H9 (cell line): Measurements from ENCODE around the gene CBX3. TPM values are rescaled to one million over a fixed set of nuclear protein-coding genes. Genes with fewer than 3 reads are reported as not detected.
"Not testable (repeated sequence)": the region's sequence is repeated elsewhere in the genome, so short reads cannot be mapped to it uniquely, and the experiment has no call there.

ENCODE experiments used
- DNase-seq: peaks from one replicate; pipeline ENCODE4 v3.0.0-alpha.2; 2017
- H2AFZ ChIP-seq: one replicate; pipeline ENCODE4 v1.6.1; 2013; ENCODE audit warnings: mild to moderate bottlenecking, low read length, control low read depth, moderate library complexity
- H2AK5ac ChIP-seq: 2 replicates; pipeline ENCODE4 v1.6.1; 2013; ENCODE audit warnings: low read length, control low read depth, mixed read lengths; ENCODE audit not compliant: insufficient read length
- H2BK120ac ChIP-seq: one replicate; pipeline ENCODE4 v1.6.1; 2013; ENCODE audit warnings: low read depth, mild to moderate bottlenecking, low read length, control low read depth, inconsistent platforms; ENCODE audit not compliant: poor library complexity, severe bottlenecking
- H2BK12ac ChIP-seq: 2 replicates; pipeline ENCODE4 v1.6.1; 2013; ENCODE audit warnings: low read length, control low read depth, mixed read lengths, low read depth; ENCODE audit not compliant: insufficient read length
- H2BK15ac ChIP-seq: 2 replicates; pipeline ENCODE4 v1.6.1; 2013; ENCODE audit warnings: low read depth, low read length, control low read depth
- H2BK20ac ChIP-seq: one replicate; pipeline ENCODE4 v1.6.1; 2013; ENCODE audit warnings: low read depth, mild to moderate bottlenecking, low read length, control low read depth, inconsistent platforms; ENCODE audit not compliant: poor library complexity, severe bottlenecking
- H2BK5ac ChIP-seq: 2 replicates; pipeline ENCODE4 v1.6.1; 2013; ENCODE audit warnings: low read length, control low read depth, mixed read lengths; ENCODE audit not compliant: insufficient read length
- H3K14ac ChIP-seq: 2 replicates; pipeline ENCODE4 v1.6.1; 2013; ENCODE audit warnings: low read length, control low read depth; ENCODE audit not compliant: insufficient read depth
- H3K18ac ChIP-seq: 2 replicates; pipeline ENCODE4 v1.6.1; 2013; ENCODE audit warnings: low read depth, mild to moderate bottlenecking, mixed read lengths, low read length, control low read depth; ENCODE audit not compliant: insufficient read length
- H3K23ac ChIP-seq: 2 replicates; pipeline ENCODE4 v1.6.1; 2013; ENCODE audit warnings: low read length, control low read depth, mixed read lengths, low read depth; ENCODE audit not compliant: insufficient read length
- H3K23me2 ChIP-seq: 2 replicates; pipeline ENCODE4 v1.6.1; 2013; ENCODE audit warnings: low read depth, mild to moderate bottlenecking, mixed read lengths, low read length, control low read depth; ENCODE audit not compliant: insufficient read length, poor library complexity, severe bottlenecking
- H3K27ac ChIP-seq: 2 replicates; pipeline ENCODE4 v1.5.1; 2013; ENCODE audit warnings: low read length, control low read depth, mixed read lengths, low read depth; ENCODE audit not compliant: insufficient read length
- H3K27me3 ChIP-seq: 2 replicates; pipeline ENCODE4 v1.6.1; 2013; ENCODE audit warnings: low read length, control low read depth, inconsistent platforms; ENCODE audit not compliant: insufficient read depth
- H3K4ac ChIP-seq: 2 replicates; pipeline ENCODE4 v1.6.1; 2013; ENCODE audit warnings: low read depth, mild to moderate bottlenecking, control low read depth, inconsistent platforms, low read length, moderate library complexity
- H3K4me1 ChIP-seq: 2 replicates; pipeline ENCODE4 v1.6.1; 2013; ENCODE audit warnings: low read length, control low read depth, inconsistent platforms; ENCODE audit not compliant: insufficient read depth
- H3K4me2 ChIP-seq: 2 replicates; pipeline ENCODE4 v1.6.1; 2013; ENCODE audit warnings: low read length, control low read depth, mixed read lengths; ENCODE audit not compliant: insufficient read length, insufficient read depth
- H3K56ac ChIP-seq: 2 replicates; pipeline ENCODE4 v1.6.1; 2013; ENCODE audit warnings: low read depth, mild to moderate bottlenecking, mixed read lengths, low read length, control low read depth; ENCODE audit not compliant: insufficient read length
- H3K79me1 ChIP-seq: 2 replicates; pipeline ENCODE4 v1.6.1; 2013; ENCODE audit warnings: low read depth, mild to moderate bottlenecking, moderate library complexity, low read length, control low read depth, inconsistent platforms; ENCODE audit not compliant: insufficient read depth, poor library complexity, severe bottlenecking
- H3K79me2 ChIP-seq: 2 replicates; pipeline ENCODE4 v1.6.1; 2013; ENCODE audit warnings: low read length, control low read depth, inconsistent platforms; ENCODE audit not compliant: insufficient read depth
- H3K9ac ChIP-seq: 2 replicates; pipeline ENCODE4 v1.6.1; 2013; ENCODE audit warnings: low read length, control low read depth, mixed read lengths; ENCODE audit not compliant: insufficient read length; ENCODE audit errors: extremely low read depth
- H3K9me3 ChIP-seq: one replicate; pipeline ENCODE4 v1.6.1; 2013; ENCODE audit warnings: low read depth, low read length, inconsistent platforms; ENCODE audit not compliant: control insufficient read depth
- H3T11ph ChIP-seq: one replicate; pipeline ENCODE4 v1.6.1; 2013; ENCODE audit warnings: mild to moderate bottlenecking, low read length, control low read depth, inconsistent platforms
- H4K20me1 ChIP-seq: one replicate; pipeline ENCODE4 v1.6.1; 2013; ENCODE audit not compliant: control insufficient read depth, insufficient read length, insufficient read depth
- H4K5ac ChIP-seq: 2 replicates; pipeline ENCODE4 v1.6.1; 2013; ENCODE audit warnings: low read depth, mild to moderate bottlenecking, mixed read lengths, low read length, control low read depth; ENCODE audit not compliant: insufficient read length
- H4K8ac ChIP-seq: replicated peaks from 2 replicates; pipeline ENCODE4 v1.6.1; 2013; ENCODE audit warnings: low read length, control low read depth, mixed read lengths, low read depth; ENCODE audit not compliant: insufficient read length
- H4K91ac ChIP-seq: 2 replicates; pipeline ENCODE4 v1.6.1; 2013; ENCODE audit warnings: low read depth, mild to moderate bottlenecking, moderate library complexity, mixed read lengths, low read length, control low read depth; ENCODE audit not compliant: insufficient read length
- H3K27ac Mint-ChIP-seq, 3 experiments: 2 replicates in 2 of 3; 3 replicates in 1 of 3; pipeline ENCODE4 v1.8.0; 2020 to 2021; ENCODE audit warnings: mixed read lengths in 3 of 3, mild to moderate bottlenecking in 1 of 3, moderate library complexity in 1 of 3
- H3K27me3 Mint-ChIP-seq: 2 replicates; pipeline ENCODE4 v1.8.0; 2021; ENCODE audit warnings: low read depth, mild to moderate bottlenecking, moderate library complexity, mixed read lengths
- H3K36me3 Mint-ChIP-seq, 3 experiments: 2 replicates in 2 of 3; 3 replicates in 1 of 3; pipeline ENCODE4 v1.8.0; 2020 to 2021; ENCODE audit warnings: low read depth in 3 of 3, mixed read lengths in 3 of 3; ENCODE audit not compliant: insufficient read depth in 1 of 3
- H3K4me1 Mint-ChIP-seq, 2 experiments: 2 replicates each; pipeline ENCODE4 v1.8.0; 2020; ENCODE audit warnings: mixed read lengths in 2 of 2
- H3K4me3 Mint-ChIP-seq, 2 experiments: 2 replicates in 1 of 2; 3 replicates in 1 of 2; pipeline ENCODE4 v1.8.0; 2020 to 2021; ENCODE audit warnings: mild to moderate bottlenecking in 2 of 2, mixed read lengths in 2 of 2, moderate library complexity in 1 of 2
- H3K9me3 Mint-ChIP-seq, 2 experiments: 2 replicates in 1 of 2; 3 replicates in 1 of 2; pipeline ENCODE4 v1.8.0; 2020; ENCODE audit warnings: mild to moderate bottlenecking in 2 of 2, mixed read lengths in 2 of 2, moderate library complexity in 1 of 2
- WGBS: extraction: QIAGEN DNeasy Blood & Tissue Kit; methylation state at CpG from one replicate; pipeline ENCODE4 v1.1.7; 2013; ENCODE audit warnings: missing lambda C conversion rate, low lambda C conversion rate, mixed read lengths; ENCODE audit not compliant: insufficient read length; ENCODE audit errors: extremely low coverage; 5-methylcytosine and 5-hydroxymethylcytosine counted together
- total RNA-seq: library from RNA; stranded (reverse); gene quantifications from 2 replicates; pipeline ENCODE4 v1.2.1, GENCODE V29; 2021
- TF ChIP-seq, protein P1 (sequence below): fragments of 200-600 bp; sonication (generic); conservative IDR thresholded peaks from 3 replicates; pipeline ENCODE4 v1.8.0; 2021; ENCODE audit warnings: antibody characterized with exemption, mild to moderate bottlenecking

Gene CBX3
- total RNA-seq, 1 experiment from 2014 or later: 288 TPM

DNA sequence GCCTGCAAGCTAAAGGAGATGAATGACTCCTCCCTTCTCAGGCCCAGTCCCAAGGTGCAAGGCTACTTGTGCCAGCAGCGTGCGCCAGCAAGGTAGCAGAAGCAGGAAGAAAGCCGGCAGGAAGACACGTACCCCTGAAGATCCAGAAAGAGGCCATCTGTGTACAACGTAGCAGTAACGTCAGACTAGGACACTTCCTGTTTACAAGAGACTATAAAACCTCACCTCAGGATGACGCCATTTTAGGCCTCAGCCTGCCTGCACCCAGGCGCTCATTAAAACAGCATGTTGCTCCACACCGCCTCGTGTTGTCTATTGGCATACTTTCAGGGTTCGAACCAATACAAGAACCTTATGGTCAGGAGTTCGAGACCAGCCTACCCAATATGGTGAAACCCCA lies 48.7 kb downstream of the CBX3 start:
- Histone ChIP-seq H3K4me1 (no peaks in the 10 kb centered on the region), H3K18ac (no peak overlapping the region), H2AFZ (no peak overlapping the region), H3K14ac (no peak overlapping the region), H3K27me3 (no peaks in the 10 kb centered on the region), H3K23ac (no peak overlapping the region), H3K79me1 (no peaks in the 10 kb centered on the region), H3K23me2 (no peaks in the 10 kb centered on the region), H4K8ac (no peak overlapping the region), H2BK120ac (no peak overlapping the region), H2AK5ac (no peak overlapping the region), H2BK12ac (no peak overlapping the region), H4K20me1 (no peaks in the 10 kb centered on the region), H3K9me3 (no peaks in the 10 kb centered on the region), H3K4me2 (no peak overlapping the region), H2BK20ac (no peak overlapping the region), H4K91ac (no peak overlapping the region), H3K27ac (no peak overlapping the region), H3T11ph (no peak overlapping the region), H3K4ac (no peak overlapping the region), H2BK15ac (no peak overlapping the region), H3K56ac (no peak overlapping the region), H3K79me2 (no peaks in the 10 kb centered on the region), H4K5ac (no peak overlapping the region), H2BK5ac (no peak overlapping the region), H3K9ac (no peak overlapping the region)
- TF ChIP-seq, protein P1, sequence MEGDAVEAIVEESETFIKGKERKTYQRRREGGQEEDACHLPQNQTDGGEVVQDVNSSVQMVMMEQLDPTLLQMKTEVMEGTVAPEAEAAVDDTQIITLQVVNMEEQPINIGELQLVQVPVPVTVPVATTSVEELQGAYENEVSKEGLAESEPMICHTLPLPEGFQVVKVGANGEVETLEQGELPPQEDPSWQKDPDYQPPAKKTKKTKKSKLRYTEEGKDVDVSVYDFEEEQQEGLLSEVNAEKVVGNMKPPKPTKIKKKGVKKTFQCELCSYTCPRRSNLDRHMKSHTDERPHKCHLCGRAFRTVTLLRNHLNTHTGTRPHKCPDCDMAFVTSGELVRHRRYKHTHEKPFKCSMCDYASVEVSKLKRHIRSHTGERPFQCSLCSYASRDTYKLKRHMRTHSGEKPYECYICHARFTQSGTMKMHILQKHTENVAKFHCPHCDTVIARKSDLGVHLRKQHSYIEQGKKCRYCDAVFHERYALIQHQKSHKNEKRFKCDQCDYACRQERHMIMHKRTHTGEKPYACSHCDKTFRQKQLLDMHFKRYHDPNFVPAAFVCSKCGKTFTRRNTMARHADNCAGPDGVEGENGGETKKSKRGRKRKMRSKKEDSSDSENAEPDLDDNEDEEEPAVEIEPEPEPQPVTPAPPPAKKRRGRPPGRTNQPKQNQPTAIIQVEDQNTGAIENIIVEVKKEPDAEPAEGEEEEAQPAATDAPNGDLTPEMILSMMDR: no peak
- DNase-seq: no peak
- Mint-ChIP-seq H3K4me3 (no peak overlapping the region), H3K27ac (no peak overlapping the region; a peak in 1 of 7 replicates), H3K27me3 (no peaks in the 10 kb centered on the region), H3K36me3 (no peaks in the 10 kb centered on the region), H3K4me1 (no peaks in the 10 kb centered on the region), H3K9me3 (no peaks in the 10 kb centered on the region)
- no CpG with 5 or more reads among the region's 12 CpGs for whole genome bisulfite sequencing

DNA sequence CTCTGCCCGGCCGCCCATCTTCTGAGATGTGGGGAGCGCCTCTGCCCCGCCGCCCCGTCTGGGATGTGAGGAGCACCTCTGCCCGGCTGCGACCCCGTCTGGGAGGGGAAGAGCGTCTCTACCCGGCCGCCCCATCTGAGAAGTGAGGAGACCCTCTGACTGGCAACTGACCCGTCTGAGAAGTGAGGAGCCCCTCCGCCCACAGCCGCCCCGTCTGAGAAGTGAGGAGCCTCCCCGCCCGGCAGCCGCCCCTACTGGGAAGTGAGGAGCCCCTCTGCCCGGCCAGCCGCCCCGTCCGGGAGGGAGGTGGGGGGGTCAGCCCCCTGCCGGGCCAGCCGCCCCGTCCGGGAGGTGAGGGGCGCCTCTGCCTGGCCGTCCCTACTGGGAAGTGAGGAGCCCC lies 60.3 kb downstream of the CBX3 start:
- not testable (repeated sequence) for H3K4me1 ChIP-seq, H2BK5ac ChIP-seq, DNase-seq, H3K4me3 Mint-ChIP-seq, H2AK5ac ChIP-seq, H3K23ac ChIP-seq, H2AFZ ChIP-seq, H3K4me1 Mint-ChIP-seq, H3K27me3 Mint-ChIP-seq, H3K27ac Mint-ChIP-seq, H3K23me2 ChIP-seq, H3T11ph ChIP-seq, H3K79me1 ChIP-seq, H3K14ac ChIP-seq, H3K9me3 ChIP-seq, H3K56ac ChIP-seq, H4K5ac ChIP-seq, H3K27me3 ChIP-seq, H2BK20ac ChIP-seq, H4K20me1 ChIP-seq, H2BK120ac ChIP-seq, H3K27ac ChIP-seq, H4K8ac ChIP-seq, H3K18ac ChIP-seq, H2BK12ac ChIP-seq, H3K4me2 ChIP-seq, H3K79me2 ChIP-seq, H3K4ac ChIP-seq, H3K9ac ChIP-seq, H4K91ac ChIP-seq, H2BK15ac ChIP-seq
- Mint-ChIP-seq H3K9me3 (peaks cover 38 to 46% of the 10 kb centered on the region in 2 experiments), H3K36me3 (peaks cover 17 to 35% (median 22%) of the 10 kb centered on the region in 3 experiments)
- no CpG with 5 or more reads among the region's 29 CpGs for WGBS
